Lung (tissue), 12 donors: ENCODE results near the gene SPATC1L. TPM values are rescaled to one million over a fixed set of nuclear protein-coding genes. Genes with fewer than 3 reads are reported as not detected.

Experiments
- ATAC-seq: fragments of 200-7000 bp; cut with Tn5 transposase; one replicate; pipeline ENCODE4 v1.9.1; 2020; ENCODE audit warnings: moderate number of reproducible peaks; ENCODE audit not compliant: insufficient read depth, low FRiP score
- DNase-seq, 3 donors: peaks; one replicate each; pipeline ENCODE4 v3.0.0-alpha.2; 2013 to 2017
- H3K27ac ChIP-seq, 2 donors: one replicate each; pipeline ENCODE4 v1.5.1; 2013; ENCODE audit warnings: mild to moderate bottlenecking in 2 of 2, moderate library complexity in 2 of 2, control low read depth in 1 of 2, inconsistent platforms in 1 of 2, low read depth in 1 of 2, low read length in 1 of 2
- H3K27me3 ChIP-seq, 3 donors: one replicate each; pipeline ENCODE4 v1.5.1; 2013; ENCODE audit warnings: low read length in 2 of 3; ENCODE audit not compliant: control insufficient read depth in 3 of 3, insufficient read depth in 3 of 3
- H3K36me3 ChIP-seq, 4 donors: one replicate each; pipeline ENCODE4 v1.5.1; 2013; ENCODE audit warnings: low read length in 4 of 4, mild to moderate bottlenecking in 1 of 4, moderate library complexity in 1 of 4; ENCODE audit not compliant: control insufficient read depth in 4 of 4, insufficient read depth in 4 of 4
- H3K4me1 ChIP-seq, 5 donors: one replicate each; pipeline ENCODE4 v1.5.1; 2013; ENCODE audit warnings: low read length in 5 of 5, mild to moderate bottlenecking in 2 of 5, moderate library complexity in 1 of 5; ENCODE audit not compliant: control insufficient read depth in 5 of 5, insufficient read depth in 5 of 5
- H3K4me3 ChIP-seq: one replicate; pipeline ENCODE4 v1.5.1; 2013; ENCODE audit warnings: mild to moderate bottlenecking, control low read depth, moderate library complexity
- H3K9ac ChIP-seq, 2 donors: one replicate each; pipeline ENCODE4 v1.5.1; 2013; ENCODE audit warnings: low read length in 2 of 2, control low read depth in 1 of 2; ENCODE audit not compliant: insufficient read depth in 1 of 2
- H3K9me3 ChIP-seq, 4 donors: one replicate each; pipeline ENCODE4 v1.5.1; 2013; ENCODE audit warnings: low read length in 3 of 4, mild to moderate bottlenecking in 1 of 4, moderate library complexity in 1 of 4; ENCODE audit not compliant: control insufficient read depth in 4 of 4, insufficient read depth in 3 of 4
- CTCF ChIP-seq: IDR thresholded peaks from 2 replicates; pipeline ENCODE4 v1.5.1; 2012; ENCODE audit warnings: mild to moderate bottlenecking; ENCODE audit errors: control extremely low read depth, extremely low read depth
- WGBS, 2 donors: extraction: QIAGEN DNeasy Blood & Tissue Kit; methylation state at CpG; one replicate each; pipeline ENCODE4 v1.1.7; 2013; 5-methylcytosine and 5-hydroxymethylcytosine counted together
- polyA plus RNA-seq, 2 donors: library from polyadenylated mRNA; stranded (reverse); fragments of 200-250 nt; gene quantifications; one replicate each; pipeline ENCODE4 v1.2.1, GENCODE V29; 2013
- total RNA-seq, 2 donors: library from RNA; depleted of rRNA in 1 of 2; stranded (reverse); fragments of >200 nt in 1 of 2; gene quantifications; one replicate each; pipeline ENCODE4 v1.2.1, GENCODE V29; 2014 to 2021
- donor health status: control.
- donor health status: control.
- donor health status: Bipolar disorder and iron deficiency.
- donor health status: healthy.
- donor health status: DM: yes; HTN: yes; CAD: no.

The SPATC1L gene
- total and polyA plus RNA-seq, 4 donors = 6.6 to 15.6 (median 11.0) TPM

DNA sequence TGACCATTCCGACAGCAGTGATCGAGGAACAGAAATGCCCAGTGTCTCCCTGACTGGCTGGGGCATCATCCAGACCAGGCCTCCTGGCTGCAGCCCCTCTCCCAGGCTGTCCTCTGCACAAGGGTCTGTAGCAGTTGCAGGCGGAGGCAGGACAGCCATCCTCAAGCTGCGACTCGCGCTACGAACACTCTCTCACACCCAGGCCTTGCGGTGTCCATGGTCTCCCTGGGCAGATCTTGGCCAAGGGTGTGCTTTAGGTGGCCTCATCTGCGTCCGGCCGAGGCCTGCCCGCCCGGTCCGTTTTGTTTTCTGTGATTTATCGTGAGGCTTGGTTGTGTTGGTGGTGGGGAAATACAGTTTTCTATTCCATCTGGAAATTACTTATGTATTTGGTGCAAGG lies 44.6 kb downstream of the SPATC1L start:
- peaks cover 0 to 5% (median 0%) of the 10 kb centered on the region in 3 donors for H3K27me3 ChIP-seq
- H3K27ac ChIP-seq = no peak overlapping the region
- H3K36me3 ChIP-seq = no peaks in the 10 kb centered on the region
- WGBS, 2 donors = 91 to 93% methylated on average over 15 of the region's 15 CpGs
- peaks cover 0 to 12% (median 0%) of the 10 kb centered on the region in 5 donors for H3K4me1 ChIP-seq
- no peak overlapping the region for H3K4me3 ChIP-seq
- TF ChIP-seq CTCF = no peak
- H3K9ac ChIP-seq = no peak overlapping the region
- no peak for DNase-seq
- peaks cover 0 to 3% (median 0%) of the 10 kb centered on the region in 4 donors for H3K9me3 ChIP-seq
- ATAC-seq = no peak

DNA sequence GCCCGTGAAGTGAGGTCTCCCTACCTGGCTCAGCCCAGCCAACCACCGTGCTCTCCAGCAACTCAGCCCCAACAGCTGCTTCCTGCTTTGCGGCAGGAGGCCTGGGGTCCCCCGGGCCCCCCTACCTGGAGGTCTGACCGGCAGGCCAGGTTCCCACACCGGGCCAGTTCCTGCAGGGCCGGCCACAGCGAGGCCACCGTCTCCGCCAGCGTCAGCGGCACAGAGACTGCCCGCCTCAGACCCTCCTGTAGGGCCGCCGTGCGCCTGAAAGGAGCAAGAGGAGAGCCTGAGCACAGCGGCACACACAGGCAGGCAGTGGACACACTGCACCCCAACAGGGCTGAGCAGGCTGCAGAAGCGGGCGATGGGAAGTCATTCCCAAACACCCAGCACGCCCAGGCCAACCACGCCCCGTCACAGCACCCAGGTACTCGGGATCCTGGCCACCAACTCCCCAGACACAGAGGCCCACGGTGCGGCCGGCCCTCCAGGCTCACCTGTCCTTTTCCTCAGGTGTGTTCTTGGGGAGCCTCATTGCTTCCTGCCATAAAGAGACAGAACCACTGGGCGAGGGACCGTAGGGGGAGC lies 45.8 kb downstream of the SPATC1L start:
- WGBS, 2 donors = 81 to 86% methylated on average over 28 of the region's 28 CpGs
- no peak for TF ChIP-seq CTCF
- Histone ChIP-seq H3K4me1 (peaks cover 0 to 7% (median 0%) of the 10 kb centered on the region in 5 donors), H3K4me3 (no peak overlapping the region), H3K9ac (no peak overlapping the region), H3K27me3 (peaks cover 0 to 5% (median 0%) of the 10 kb centered on the region in 3 donors), H3K27ac (no peak overlapping the region), H3K36me3 (no peaks in the 10 kb centered on the region), H3K9me3 (peaks cover 0 to 3% (median 0%) of the 10 kb centered on the region in 4 donors)
- ATAC-seq = no peak
- no peak for DNase-seq

- no peak overlapping the region for H3K9ac ChIP-seq
- DNase-seq = no peak
- no peaks in the 10 kb centered on the region for H3K36me3 ChIP-seq
- H3K4me3 ChIP-seq = no peak overlapping the region
- ATAC-seq = no peak
- TF ChIP-seq CTCF = no peak
- peaks cover 0 to 5% (median 0%) of the 10 kb centered on the region in 3 donors for H3K27me3 ChIP-seq
- peaks cover 0 to 6% (median 0%) of the 10 kb centered on the region in 5 donors for H3K4me1 ChIP-seq
- no peak overlapping the region for H3K27ac ChIP-seq
- 81 to 90% methylated on average over 7 of the region's 7 CpGs for WGBS, 2 donors
- H3K9me3 ChIP-seq = peaks cover 0 to 3% (median 0%) of the 10 kb centered on the region in 4 donors
Observed at GRCh38 chr21:46137908-46138307, 46.4 kb downstream of the SPATC1L start.
